GM19328 (cell line): Measurements from ENCODE around the gene CACNG4.

Source experiments
- ATAC-seq: cut with Tn5 transposase; IDR thresholded peaks from one replicate; pipeline ENCODE4 v1.9.1; 2021; ENCODE audit warnings: mild to moderate bottlenecking, moderate library complexity; ENCODE audit not compliant: unreplicated experiment

The CACNG4 gene

GRCh38 chr17:67015001-67015400 is 50.5 kb downstream of the CACNG4 start:
- ATAC-seq, result no peak

- ATAC-seq, result no peak
Measured at GRCh38 chr17:67016039-67016762, 51.7 kb downstream of the CACNG4 start.

GRCh38 chr17:67017910-67018309 is 53.4 kb downstream of the CACNG4 start:
- no peak for ATAC-seq

- no peak for ATAC-seq
Measured at GRCh38 chr17:67018471-67019434, 54.2 kb downstream of the CACNG4 start.

GRCh38 chr17:67019809-67020208 is 55.3 kb downstream of the CACNG4 start:
- no peak for ATAC-seq

GRCh38 chr17:67020293-67020766 is 55.8 kb downstream of the CACNG4 start:
- ATAC-seq, result no peak

GRCh38 chr17:67021196-67021595 is 56.7 kb downstream of the CACNG4 start:
- no peak for ATAC-seq

GRCh38 chr17:67021743-67022450 is 57.4 kb downstream of the CACNG4 start:
- ATAC-seq, result no peak

GRCh38 chr17:67022451-67022810 is 57.9 kb downstream of the CACNG4 start:
- no peak for ATAC-seq

GRCh38 chr17:67024736-67025135 is 60.2 kb downstream of the CACNG4 start:
- ATAC-seq, result no peak

GRCh38 chr17:67025216-67025792 is 60.8 kb downstream of the CACNG4 start:
- no peak for ATAC-seq

- ATAC-seq, result no peak
Measured at GRCh38 chr17:67026341-67026740, 61.8 kb downstream of the CACNG4 start.

GRCh38 chr17:67027031-67027628 is 62.6 kb downstream of the CACNG4 start:
- no peak for ATAC-seq

- no peak for ATAC-seq
Measured at GRCh38 chr17:67030641-67031040, 66.1 kb downstream of the CACNG4 start.

- no peak for ATAC-seq
Measured at GRCh38 chr17:67032382-67032781, 67.9 kb downstream of the CACNG4 start.

GRCh38 chr17:67032985-67033384 is 68.5 kb downstream of the CACNG4 start:
- ATAC-seq, result no peak

GRCh38 chr17:67033613-67034012 is 69.1 kb downstream of the CACNG4 start:
- no peak for ATAC-seq

GRCh38 chr17:67035131-67036083 is 70.9 kb downstream of the CACNG4 start:
- ATAC-seq, result no peak

- no peak for ATAC-seq
Measured at GRCh38 chr17:67038861-67039365, 74.4 kb downstream of the CACNG4 start.
